K562 (cell line): ENCODE results near the gene SLC13A3.

Experiments used
- ETV6 ChIP-seq, 3 experiments: fragments of 150-350 bp in 1 of 3; sonication (generic) in 1 of 3; formaldehyde crosslinking in 1 of 3; IDR thresholded peaks; 2 replicates each; pipeline versions ENCODE4 v1.6.1 to v1.8.0; 2014 to 2022; ENCODE audit warnings: borderline replicate concordance in 2 of 3, low read depth in 2 of 3, antibody characterized with exemption in 1 of 3, low read length in 1 of 3, mild to moderate bottlenecking in 1 of 3, missing genetic modification reagents in 1 of 3
- POLR2AphosphoS5 ChIP-seq: IDR thresholded peaks from 2 replicates; pipeline ENCODE4 v1.6.1; 2011; ENCODE audit warnings: mild to moderate bottlenecking, low read depth, low read length, moderate library complexity; ENCODE audit not compliant: control insufficient read depth, insufficient read depth
- RERE ChIP-seq: sonication (generic); formaldehyde crosslinking; IDR thresholded peaks from 2 replicates; pipeline ENCODE4 v1.8.0; 2023; ENCODE audit warnings: missing genetic modification reagents, mild to moderate bottlenecking, borderline replicate concordance
- TCF7L2 ChIP-seq: fragments of 150-350 bp; IDR thresholded peaks from 2 replicates; pipeline ENCODE4 v1.6.1; 2016; ENCODE audit warnings: low read depth, mild to moderate bottlenecking, low read length, moderate library complexity
- XRCC4 ChIP-seq: IDR thresholded peaks from one replicate; pipeline ENCODE4 v1.6.1; 2011; ENCODE audit not compliant: insufficient read depth, insufficient read length; ENCODE audit errors: extremely low read depth
- ZNF274 ChIP-seq: IDR thresholded peaks from 2 replicates; pipeline ENCODE4 v1.6.1; 2011; ENCODE audit warnings: low read depth, mild to moderate bottlenecking, low read length, moderate library complexity, borderline replicate concordance

GRCh38 chr20:46666818-46667515 lies 15.7 kb upstream of the SLC13A3 start:
- TF ChIP-seq RERE: no peak
- no peak for TF ChIP-seq ZNF274
- no peak for TF ChIP-seq POLR2AphosphoS5
- no peak for TF ChIP-seq TCF7L2
- TF ChIP-seq XRCC4: no peak
- no peak for TF ChIP-seq ETV6 (IDR thresholded peaks at IDR 0.05; ENCODE audit: borderline replicate concordance in 1 of 2, low read depth in 2 of 2, low read length in 1 of 2)
- no peak for TF ChIP-seq ETV6 (CRISPR knock-in tag; IDR thresholded peaks at IDR 0.05; ENCODE audit: borderline replicate concordance)
